Hippocampal formation (tissue), 2 donors: ENCODE results near the gene ADSL.

ENCODE experiments used
- DNase-seq, 2 donors: peaks; one replicate each; lab custom pipeline; 2025; lab: John Stamatoyannopoulos, UW

ADSL gene

GRCh38 chr22:40436505-40437431, 90.5 kb downstream of the ADSL start:
- DNase-seq = peak; percentile 30 to 52
